C1 segment of cervical spinal cord (tissue), 14 donors: ENCODE measurements around the gene MREG.

Experiments
- DNase-seq, 14 donors: peaks; one replicate each; lab custom pipeline; 2025; lab: John Stamatoyannopoulos, UW

The MREG gene

GRCh38 chr2:216013080-216013909 is at the start of gene MREG:
MREG (minus strand) TSS chr2:216013551; CDS start chr2:216013327, 224 bp downstream.
- peak in 13 of 14 donors; percentile 5 to 75 (median 62) for DNase-seq

DNA sequence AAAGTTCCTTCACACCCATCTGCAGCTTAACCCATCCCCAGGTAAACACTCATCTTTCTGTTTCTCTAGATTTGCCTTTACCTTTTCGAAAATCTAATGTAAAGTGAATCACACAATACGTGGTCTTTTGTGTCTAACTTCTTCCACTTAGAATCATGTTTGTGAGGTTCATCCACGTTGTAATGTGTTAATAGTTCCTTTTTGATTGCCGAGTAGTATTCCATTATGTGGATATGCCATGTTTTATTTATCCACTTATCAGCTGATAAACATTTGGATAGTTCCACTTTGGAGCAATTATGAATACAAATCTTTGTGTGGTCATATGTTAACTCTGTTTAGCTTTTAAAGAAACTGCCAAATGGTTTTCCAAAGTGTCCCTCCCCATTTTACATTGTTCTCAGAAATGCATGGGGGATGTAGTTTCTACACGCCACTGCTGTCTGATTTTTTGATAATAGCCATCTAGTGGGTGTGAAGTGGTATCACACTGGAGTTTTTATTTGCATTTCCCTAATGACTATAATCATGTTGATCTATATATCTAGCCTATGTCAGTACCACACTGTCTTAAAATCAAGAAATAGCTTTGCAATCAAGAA is 46.0 kb upstream of the MREG start:
- DNase-seq: no peak

DNA sequence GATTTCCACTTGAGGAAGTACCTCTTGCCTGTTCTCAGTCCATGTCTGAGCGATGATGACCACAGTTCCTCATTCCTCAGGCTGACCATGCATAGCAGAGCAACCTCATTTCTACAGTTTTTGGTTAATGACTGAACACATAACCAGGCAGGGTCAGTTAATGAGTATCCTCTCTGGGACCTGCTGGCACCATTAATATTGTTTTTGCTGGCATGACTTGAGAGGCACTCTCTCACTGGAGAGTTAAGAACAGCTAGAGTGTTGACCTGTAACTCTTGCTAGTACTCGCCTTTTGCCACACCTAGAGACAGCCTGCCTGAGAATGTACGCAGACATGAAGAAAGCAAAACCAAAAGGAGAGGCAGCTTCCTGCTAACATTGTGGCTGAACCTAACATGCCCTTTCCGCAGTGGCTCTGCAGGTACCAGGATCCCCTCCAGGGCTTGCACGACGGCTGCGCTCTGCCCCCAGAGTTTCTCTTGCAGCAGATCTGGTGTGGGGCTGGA is 44.4 kb upstream of the MREG start:
- DNase-seq: peak in 4 of 14 donors; percentile 12 to 44 (median 14)

DNA sequence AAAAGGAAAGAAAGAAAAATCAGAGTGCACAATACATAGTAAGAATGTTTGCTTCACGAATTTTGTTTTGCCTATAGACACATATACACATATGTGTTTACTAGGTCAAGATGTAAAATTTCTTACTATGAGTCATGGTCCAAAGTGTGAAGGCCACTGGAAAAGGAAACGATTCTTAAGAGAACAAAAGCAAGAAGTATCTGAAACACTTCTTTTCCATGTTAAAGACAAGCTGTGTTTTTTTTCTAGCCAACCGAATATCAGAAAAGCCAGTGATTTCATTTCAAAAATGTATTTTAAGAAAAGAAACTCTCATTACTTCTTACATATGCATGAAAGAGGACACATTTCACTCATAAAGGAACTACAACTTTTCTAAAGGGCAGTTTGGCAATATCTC is 43.4 kb upstream of the MREG start:
- DNase-seq: no peak

DNA sequence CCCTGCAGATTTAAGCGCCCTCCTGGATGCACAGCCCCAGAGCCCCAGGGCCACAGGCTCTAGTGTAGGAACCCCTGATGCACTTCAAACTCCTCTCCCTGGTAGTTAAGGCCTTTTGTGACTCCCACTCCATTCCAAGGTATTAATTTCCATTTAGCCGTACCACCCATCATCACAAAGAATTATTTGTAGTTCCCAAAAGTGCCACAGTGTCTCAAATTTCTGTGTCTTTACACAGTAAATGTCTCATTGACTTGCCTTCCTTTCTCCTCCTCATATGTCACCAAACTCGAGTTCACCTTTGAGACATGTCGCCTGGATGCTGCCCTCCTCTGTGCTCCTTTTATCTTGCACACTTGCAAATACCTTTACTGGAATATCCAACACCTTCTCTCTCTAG is 42.3 kb upstream of the MREG start:
- no peak for DNase-seq

DNA sequence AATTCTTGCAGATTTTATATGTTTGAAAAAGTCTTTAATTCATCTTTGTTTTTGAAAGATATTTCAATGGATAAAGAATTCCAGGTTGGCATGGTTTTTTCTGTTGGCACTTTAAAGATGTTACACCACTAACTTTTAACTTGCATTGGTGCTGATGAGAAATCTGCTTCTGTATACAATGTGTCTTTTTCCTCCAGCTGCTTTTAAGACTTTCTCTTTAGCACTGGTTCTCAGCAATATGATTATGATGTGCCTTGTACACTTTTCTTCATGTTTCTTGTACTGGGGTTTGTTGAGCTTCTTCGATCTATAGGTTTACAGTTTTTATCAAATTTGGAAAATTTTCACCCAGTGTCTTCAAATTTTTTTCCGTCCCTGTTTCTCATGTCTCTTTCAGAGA is 39.1 kb upstream of the MREG start:
- DNase-seq: no peak

DNA sequence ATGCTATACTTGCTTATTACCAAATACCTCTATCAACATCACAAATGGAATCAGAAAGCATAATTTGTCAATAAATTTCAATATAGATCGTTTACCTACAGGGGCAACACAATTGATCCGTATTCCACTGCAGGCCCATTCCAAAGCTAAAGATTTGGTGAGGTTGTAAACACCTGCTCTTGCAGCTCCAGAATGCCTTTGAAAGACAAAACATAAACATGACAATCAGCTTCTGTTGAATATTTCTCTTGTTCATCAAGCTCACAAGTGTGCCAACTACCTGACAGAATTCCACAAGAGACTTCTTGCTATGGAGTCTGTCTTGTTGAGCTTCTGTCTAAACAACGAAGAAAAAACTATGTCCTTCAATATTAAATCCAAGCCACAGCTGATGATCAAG is 38.0 kb upstream of the MREG start:
- no peak for DNase-seq

DNA sequence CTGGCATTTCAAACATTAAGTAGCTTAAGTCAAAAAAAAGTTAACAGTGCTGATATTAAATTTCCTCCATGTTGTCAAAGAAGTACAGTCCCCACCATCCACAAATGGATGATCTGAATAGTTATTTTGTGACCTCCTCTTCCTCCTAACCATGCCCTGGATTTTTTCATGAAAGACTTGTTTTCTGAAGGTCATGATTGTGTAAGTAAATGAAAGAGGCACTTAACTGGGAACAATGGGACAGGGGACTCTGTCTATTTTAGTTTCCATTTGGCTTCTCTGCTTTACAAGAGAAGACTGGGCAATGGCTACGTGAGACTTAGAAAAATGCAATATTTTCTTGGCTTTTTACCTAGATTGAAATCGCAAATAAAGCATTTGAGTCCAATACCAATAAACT is 36.1 kb upstream of the MREG start:
- DNase-seq: no peak

GRCh38 chr2:216047397-216047796 is 34.0 kb upstream of the MREG start:
- no peak for DNase-seq

DNA sequence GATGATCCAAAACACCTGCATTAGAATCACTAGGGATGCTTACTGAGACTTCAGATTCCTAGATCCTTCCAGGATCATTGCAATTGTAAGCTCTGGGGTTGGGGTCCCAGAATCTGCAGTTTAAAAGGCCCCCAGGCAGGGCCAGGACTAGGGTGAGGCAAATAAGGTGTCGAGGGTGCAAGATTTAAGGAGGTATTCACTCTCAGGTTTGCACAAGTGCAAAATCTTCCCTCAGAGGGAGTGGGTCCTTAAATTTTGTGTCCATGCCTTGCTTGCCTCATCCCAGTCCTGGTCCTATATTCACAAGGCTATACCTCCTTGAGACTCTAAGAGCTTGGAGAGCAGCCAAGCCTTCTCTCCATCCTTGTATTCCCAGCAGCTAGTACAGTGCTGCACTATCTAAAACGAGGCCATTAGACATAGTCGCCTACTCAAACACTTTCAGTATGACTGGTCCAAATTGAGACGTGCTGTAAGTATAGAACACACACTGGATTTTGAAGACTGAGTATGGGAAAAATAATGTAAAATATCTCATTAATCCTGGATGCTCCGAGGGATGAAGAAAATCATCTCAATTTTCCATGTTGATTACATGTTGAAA is 31.6 kb upstream of the MREG start:
- DNase-seq: no peak

DNA sequence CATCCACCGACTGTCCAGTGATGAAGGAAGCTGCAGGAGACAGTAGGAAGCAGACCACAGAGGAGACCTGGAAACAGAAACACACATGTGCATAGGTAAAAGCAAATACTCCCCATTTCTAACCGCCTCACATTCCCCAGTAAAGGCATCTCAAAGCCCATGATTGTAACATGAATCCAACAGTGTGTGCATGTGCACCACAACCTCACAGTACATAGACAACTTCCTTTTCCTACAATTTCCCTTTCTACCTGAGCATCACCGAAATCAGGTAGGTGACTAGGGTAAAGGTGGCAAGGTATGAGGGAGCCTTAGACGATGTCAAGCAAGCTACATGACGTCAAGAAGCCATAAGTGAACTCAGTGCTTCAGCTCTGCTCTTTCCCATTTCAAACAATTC is 30.6 kb upstream of the MREG start:
- DNase-seq: no peak

GRCh38 chr2:216041438-216041837 is 28.1 kb upstream of the MREG start:
- no peak for DNase-seq

DNA sequence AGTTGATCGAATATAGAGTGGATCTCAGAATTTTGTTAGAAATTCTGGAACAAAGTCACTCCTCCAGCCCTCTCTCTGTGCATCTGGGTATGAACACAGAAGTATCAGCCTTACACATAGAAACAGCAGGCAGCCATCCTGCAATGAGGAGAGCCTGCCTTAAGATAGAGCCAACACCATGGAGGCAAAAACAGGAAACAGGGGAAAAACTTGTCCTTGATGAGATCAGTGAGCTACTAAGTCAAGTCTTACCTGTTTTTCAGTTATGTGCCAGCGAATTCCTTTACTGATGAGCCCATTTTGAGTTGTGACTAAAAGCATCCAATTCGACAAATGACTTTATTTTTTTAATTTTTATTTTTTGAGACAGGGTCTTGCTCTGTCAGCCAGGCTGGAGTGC is 26.6 kb upstream of the MREG start:
- DNase-seq: no peak

- DNase-seq: peak in 11 of 14 donors; percentile 18 to 72 (median 33)
These were observed 20.7 kb upstream of the MREG start for GRCh38 chr2:216034065-216034464.

- DNase-seq: no peak
These were observed 20.1 kb upstream of the MREG start for GRCh38 chr2:216033403-216033802.

- no peak for DNase-seq
These were observed 18.8 kb upstream of the MREG start for GRCh38 chr2:216031960-216032689.

- DNase-seq: no peak
These were observed 16.9 kb upstream of the MREG start for GRCh38 chr2:216030216-216030615.

- DNase-seq: no peak
These were observed 16.2 kb upstream of the MREG start for GRCh38 chr2:216029416-216030129.

DNA sequence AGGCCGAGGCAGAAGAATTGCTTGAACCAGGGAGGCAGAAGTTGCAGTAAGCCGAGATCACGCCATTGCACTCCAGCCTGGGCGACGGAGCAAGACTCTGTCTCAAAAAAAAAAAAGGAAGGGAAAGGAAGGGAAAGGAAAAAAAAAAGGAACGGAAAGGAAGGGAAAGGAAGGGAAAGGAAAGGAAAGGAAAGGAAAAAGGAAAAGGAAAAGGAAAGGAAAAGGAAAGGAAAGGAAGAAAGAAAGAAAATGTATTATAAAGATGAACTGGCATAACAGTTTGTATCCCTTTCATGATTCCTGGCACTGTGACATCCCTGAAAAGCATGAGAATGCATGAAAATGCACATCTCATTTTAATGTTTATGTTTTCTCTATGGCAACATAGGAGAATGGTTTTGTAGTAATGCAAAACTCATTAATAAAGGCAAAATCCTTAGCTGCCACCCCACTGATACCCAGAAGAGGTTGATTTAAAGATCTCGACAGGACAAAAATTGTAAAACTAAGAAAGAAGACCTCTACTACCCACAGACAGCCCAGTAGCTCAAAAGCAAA is 11.5 kb upstream of the MREG start:
- DNase-seq: no peak

DNA sequence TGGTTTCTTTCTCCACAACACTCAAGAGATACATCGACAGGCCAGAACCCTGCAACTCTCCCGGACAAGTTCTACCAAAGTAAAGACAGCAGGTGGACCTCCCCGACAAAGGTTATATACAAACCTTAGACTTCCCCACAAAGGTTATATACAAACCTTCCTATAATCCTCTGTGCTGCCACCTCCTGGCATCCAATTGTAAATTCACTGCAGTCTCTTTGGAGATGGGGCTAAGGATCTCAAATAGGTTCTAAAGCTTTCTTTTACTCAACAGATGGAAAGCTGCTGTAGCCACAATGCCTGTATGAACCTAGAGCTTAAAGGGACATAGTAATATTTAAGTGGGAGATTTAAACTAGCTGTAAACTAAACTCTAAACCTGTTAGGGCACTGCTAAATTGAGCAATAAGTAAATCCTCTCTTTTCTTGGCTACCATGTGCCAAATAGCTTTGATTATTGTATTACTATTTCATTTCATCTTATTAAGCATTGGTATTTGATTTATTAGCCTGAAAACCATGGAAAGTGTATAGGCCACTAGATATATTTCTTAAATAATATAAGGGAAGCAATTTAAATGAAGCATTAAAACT is 9.8 kb upstream of the MREG start:
- peak in 1 of 14 donors; percentile 23 for DNase-seq
